ENCODE data around the gene CHCHD3.

CHCHD3 gene

DNA sequence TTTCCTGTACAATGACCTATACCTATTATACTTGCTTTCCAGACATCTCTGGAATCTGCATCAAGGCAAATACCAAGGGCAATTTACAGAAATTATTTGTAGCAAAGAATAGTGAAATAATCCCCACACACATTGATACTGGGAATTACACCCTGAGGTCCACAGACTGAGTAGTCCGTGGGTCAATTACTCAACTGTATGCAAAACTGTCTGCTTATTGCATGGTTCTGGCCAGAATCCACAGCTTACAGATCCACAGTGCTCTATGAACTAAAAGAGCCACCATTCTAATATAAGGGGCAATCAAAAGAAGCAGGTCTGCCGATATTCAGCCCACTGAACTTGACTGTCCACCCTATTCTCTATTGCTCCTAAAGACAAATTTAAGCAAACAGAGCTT is 5.7 kb downstream of the CHCHD3 start:
- H3K9me3 ChIP-seq (ENCODE audit: insufficient read depth, low read depth, low read length), result no peaks in the 10 kb centered on the region
- H3K36me3 ChIP-seq (ENCODE audit: insufficient read depth, low read depth, low read length), result peaks cover 11% of the 10 kb centered on the region
- no peaks in the 10 kb centered on the region for H3K27me3 ChIP-seq (ENCODE audit: insufficient read depth, low read length)
- no peak overlapping the region for H3K4me3 ChIP-seq (ENCODE audit: low read length)
- peaks cover 33% of the 10 kb centered on the region for H3K4me1 ChIP-seq (ENCODE audit: insufficient read depth, low read length)
- H3K9ac ChIP-seq (ENCODE audit: low read depth, low read length), result no peak overlapping the region
- H3K27ac ChIP-seq (ENCODE audit: low read length), result no peak overlapping the region

DNA sequence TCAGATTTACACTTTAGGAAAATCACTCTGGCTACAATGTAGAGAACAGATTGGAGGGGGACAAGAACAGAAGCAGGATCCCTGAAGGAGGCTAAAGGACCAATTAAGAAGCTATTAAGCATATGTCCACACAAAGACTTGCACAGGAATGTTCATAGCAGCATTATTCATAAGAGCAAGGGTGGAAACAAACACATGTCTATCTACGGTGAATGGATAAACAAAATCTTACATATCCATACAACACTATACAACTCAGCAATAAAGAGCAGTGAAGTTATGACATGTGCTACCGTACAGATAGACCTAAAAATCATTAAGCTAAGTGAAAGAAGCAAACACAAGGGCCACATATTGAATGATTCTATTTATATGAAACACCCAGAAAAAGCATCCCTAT is 10.4 kb downstream of the CHCHD3 start:
- peaks cover 35% of the 10 kb centered on the region for H3K36me3 ChIP-seq (ENCODE audit: insufficient read depth, low read depth, low read length)

DNA sequence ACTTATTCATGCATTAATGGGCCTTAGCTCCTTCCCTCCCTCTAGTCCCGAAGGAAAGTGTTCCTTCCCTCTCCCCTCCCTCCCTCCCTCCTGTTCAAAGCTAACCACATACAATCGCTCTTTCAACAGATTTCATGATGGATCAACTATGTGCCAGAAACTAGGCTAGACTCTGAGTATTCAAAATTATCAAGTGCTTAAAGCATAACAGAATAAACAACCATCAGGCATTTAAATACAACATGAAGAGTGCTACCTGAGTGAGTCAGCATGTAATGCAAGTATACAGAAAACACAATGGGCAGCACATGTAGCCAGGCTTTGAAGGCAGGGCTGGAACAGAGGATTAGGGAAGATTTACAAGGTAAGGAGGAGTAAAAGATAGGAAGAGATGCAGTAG is 11.3 kb downstream of the CHCHD3 start:
- Histone ChIP-seq H3K4me1 (ENCODE audit: insufficient read depth, low read length) (peaks cover 11% of the 10 kb centered on the region), H3K36me3 (ENCODE audit: insufficient read depth, low read depth, low read length) (peaks cover 37% of the 10 kb centered on the region), H3K27me3 (ENCODE audit: insufficient read depth, low read length) (no peaks in the 10 kb centered on the region), H3K9me3 (ENCODE audit: insufficient read depth, low read depth, low read length) (no peaks in the 10 kb centered on the region), H3K9ac (ENCODE audit: low read depth, low read length) (0 out of 2 replicates have a peak overlapping the region, but pooled peaks have one; percentile 33), H3K4me3 (ENCODE audit: low read length) (peak overlapping the region; percentile 12; the same call in 1 of the 2 replicates), H3K27ac (ENCODE audit: low read length) (no peak overlapping the region)

More for the DNA sequence above, 10.4 kb downstream of the CHCHD3 start:
- Histone ChIP-seq H3K27me3 (ENCODE audit: insufficient read depth, low read length) (no peaks in the 10 kb centered on the region), H3K9ac (ENCODE audit: low read depth, low read length) (no peak overlapping the region), H3K27ac (ENCODE audit: low read length) (no peak overlapping the region), H3K4me3 (ENCODE audit: low read length) (no peak overlapping the region), H3K9me3 (ENCODE audit: insufficient read depth, low read depth, low read length) (no peaks in the 10 kb centered on the region), H3K4me1 (ENCODE audit: insufficient read depth, low read length) (peaks cover 11% of the 10 kb centered on the region)

DNA sequence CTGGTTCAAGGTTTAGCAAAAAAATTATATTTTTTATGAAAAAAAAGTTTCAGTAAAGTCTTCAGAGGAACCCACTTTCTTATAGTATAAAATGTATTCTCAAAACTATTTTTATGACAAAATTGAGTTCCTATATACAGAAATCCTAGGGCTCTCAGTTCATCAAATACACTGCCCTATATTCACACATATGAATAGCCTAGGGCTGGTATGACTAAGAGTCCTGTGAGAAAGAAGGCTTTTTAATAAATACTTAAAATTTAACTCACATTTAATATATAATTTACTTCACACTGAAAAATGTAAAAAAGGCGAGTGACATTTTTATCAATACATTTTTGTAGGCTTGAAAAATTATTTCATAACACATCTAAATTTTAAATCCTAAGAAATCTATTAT is 16.6 kb downstream of the CHCHD3 start:
- no peak overlapping the region for H3K4me3 ChIP-seq (ENCODE audit: low read length)
- no peaks in the 10 kb centered on the region for H3K4me1 ChIP-seq (ENCODE audit: insufficient read depth, low read length)
- H3K27ac ChIP-seq (ENCODE audit: low read length), result no peak overlapping the region
- H3K36me3 ChIP-seq (ENCODE audit: insufficient read depth, low read depth, low read length), result peaks cover 33% of the 10 kb centered on the region
- H3K27me3 ChIP-seq (ENCODE audit: insufficient read depth, low read length), result no peaks in the 10 kb centered on the region
- no peaks in the 10 kb centered on the region for H3K9me3 ChIP-seq (ENCODE audit: insufficient read depth, low read depth, low read length)
- no peak overlapping the region for H3K9ac ChIP-seq (ENCODE audit: low read depth, low read length)

DNA sequence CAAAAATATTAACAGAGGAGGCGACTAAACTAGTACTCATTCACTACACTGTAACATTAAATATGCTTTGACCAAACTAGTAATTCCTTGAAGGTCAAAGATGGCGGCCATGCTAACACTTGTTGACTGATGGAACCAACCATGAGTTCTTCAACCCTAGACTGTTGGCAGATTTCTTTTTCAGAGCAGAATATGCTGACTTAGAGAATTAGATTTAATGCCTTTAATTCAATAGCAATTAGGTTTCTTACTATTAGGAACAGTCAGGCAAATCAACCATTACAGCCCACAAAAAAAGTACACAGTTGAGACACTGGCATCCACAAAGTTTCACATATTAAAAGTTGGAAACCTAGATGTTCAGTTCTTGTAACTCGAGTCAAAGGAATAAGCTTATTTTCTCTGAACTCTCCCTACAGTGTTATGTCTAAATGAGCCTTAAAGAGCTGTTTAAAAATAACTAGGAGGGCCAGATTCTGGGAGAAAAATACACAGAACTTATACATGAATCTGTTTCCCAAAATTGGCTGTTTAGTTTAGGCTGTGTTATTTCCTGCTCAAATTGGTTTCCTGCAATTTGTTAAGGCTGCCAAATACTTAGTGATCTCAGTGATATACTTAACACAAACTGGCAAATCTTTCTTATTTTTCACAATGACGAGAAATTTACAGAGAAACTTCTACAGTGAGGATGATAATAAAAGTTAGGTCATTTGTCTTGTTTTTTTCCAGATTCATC is 17.6 kb downstream of the CHCHD3 start:
- Histone ChIP-seq H3K27ac (ENCODE audit: low read length) (no peak overlapping the region), H3K9me3 (ENCODE audit: insufficient read depth, low read depth, low read length) (no peaks in the 10 kb centered on the region), H3K9ac (ENCODE audit: low read depth, low read length) (no peak overlapping the region), H3K27me3 (ENCODE audit: insufficient read depth, low read length) (no peaks in the 10 kb centered on the region), H3K4me1 (ENCODE audit: insufficient read depth, low read length) (no peaks in the 10 kb centered on the region), H3K36me3 (ENCODE audit: insufficient read depth, low read depth, low read length) (peaks cover 30% of the 10 kb centered on the region), H3K4me3 (ENCODE audit: low read length) (no peak overlapping the region)

DNA sequence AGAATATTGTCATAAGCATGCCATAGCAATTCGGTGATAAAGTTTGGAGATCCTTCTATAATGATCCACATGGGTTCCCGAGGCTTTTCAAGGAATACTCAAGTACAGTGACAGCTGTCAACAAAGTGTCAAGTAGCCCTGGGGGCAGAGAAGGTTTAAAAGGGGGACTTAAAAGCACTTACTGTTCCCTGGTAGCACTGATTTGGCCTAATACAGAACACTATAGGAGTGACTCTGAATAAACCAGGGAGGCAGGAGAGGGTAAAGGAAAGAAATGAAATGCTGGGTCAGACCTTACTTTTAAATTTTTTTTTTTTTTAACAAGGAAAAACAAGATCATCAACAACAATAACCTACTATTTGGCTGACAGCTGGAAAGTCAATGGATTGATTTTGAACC is 20.1 kb downstream of the CHCHD3 start:
- H3K4me1 ChIP-seq (ENCODE audit: insufficient read depth, low read length), result no peaks in the 10 kb centered on the region
- no peaks in the 10 kb centered on the region for H3K27me3 ChIP-seq (ENCODE audit: insufficient read depth, low read length)
- no peak overlapping the region for H3K27ac ChIP-seq (ENCODE audit: low read length)
- H3K9ac ChIP-seq (ENCODE audit: low read depth, low read length), result no peak overlapping the region
- H3K36me3 ChIP-seq (ENCODE audit: insufficient read depth, low read depth, low read length), result peaks cover 10% of the 10 kb centered on the region
- no peaks in the 10 kb centered on the region for H3K9me3 ChIP-seq (ENCODE audit: insufficient read depth, low read depth, low read length)
- no peak overlapping the region for H3K4me3 ChIP-seq (ENCODE audit: low read length)

DNA sequence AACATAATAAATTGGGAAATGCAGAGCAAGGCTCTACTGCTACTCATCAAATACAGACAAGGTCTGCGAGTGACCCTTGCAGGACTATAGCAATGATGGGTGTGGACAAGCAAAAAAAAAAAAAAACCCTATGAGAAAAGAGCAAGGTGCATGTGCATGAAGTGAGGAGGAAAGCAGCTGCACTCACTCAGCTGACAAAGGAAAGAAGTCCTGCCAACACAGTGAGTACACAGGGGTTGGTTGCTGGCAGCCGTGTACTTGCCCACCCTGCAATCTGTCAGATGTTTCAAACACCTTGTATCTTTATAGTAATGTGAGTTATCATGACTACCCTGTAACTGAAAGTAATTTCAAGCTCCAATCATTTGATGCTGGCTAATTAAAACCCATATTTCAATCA is 20.5 kb downstream of the CHCHD3 start:
- no peak overlapping the region for H3K9ac ChIP-seq (ENCODE audit: low read depth, low read length)
- H3K4me1 ChIP-seq (ENCODE audit: insufficient read depth, low read length), result no peaks in the 10 kb centered on the region
- H3K27ac ChIP-seq (ENCODE audit: low read length), result no peak overlapping the region
- H3K4me3 ChIP-seq (ENCODE audit: low read length), result no peak overlapping the region
- no peaks in the 10 kb centered on the region for H3K9me3 ChIP-seq (ENCODE audit: insufficient read depth, low read depth, low read length)
- peaks cover 6% of the 10 kb centered on the region; the same call in 1 of the 2 replicates for H3K36me3 ChIP-seq (ENCODE audit: insufficient read depth, low read depth, low read length)
- no peaks in the 10 kb centered on the region for H3K27me3 ChIP-seq (ENCODE audit: insufficient read depth, low read length)

DNA sequence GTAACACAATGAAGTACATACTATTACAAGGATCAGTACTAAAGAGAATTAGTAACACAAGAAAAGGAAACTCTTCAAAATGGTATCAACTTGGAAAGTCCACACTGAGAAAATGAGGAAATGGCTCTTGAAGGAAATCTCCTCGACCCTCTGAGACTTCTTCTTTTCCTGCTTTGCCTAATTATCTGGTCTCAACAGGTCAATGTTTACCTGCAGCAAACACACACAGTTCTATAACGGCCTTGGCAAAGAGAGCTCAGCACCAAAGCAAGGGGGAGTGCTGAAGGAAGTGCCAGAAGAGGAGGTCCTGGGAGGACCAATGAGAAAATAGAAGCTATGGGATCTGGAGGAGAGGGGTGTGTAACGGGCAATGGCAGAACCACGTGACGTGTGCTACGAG is 21.9 kb downstream of the CHCHD3 start:
- Histone ChIP-seq H3K4me1 (ENCODE audit: insufficient read depth, low read length) (no peaks in the 10 kb centered on the region), H3K36me3 (ENCODE audit: insufficient read depth, low read depth, low read length) (no peaks in the 10 kb centered on the region), H3K4me3 (ENCODE audit: low read length) (no peak overlapping the region), H3K9me3 (ENCODE audit: insufficient read depth, low read depth, low read length) (no peaks in the 10 kb centered on the region), H3K9ac (ENCODE audit: low read depth, low read length) (no peak overlapping the region), H3K27ac (ENCODE audit: low read length) (no peak overlapping the region), H3K27me3 (ENCODE audit: insufficient read depth, low read length) (no peaks in the 10 kb centered on the region)

DNA sequence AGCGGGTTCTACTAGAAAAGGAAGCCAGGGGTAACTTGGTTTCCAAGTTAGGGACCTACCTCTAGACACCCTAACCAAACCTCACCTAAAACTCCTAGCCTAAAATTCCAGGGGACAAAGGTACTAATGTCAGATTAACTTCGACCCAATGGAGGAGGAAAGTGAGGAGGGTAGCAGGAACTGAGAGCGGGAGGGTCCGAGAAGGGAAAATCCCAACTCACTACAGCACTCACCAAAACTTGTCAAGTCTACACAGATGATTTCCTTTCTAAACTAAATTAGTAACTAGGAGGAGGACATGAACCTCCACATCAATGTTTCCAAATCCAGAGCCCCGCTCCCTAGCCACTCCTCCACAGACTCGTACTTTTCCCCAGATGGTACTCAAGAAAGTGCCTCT is 22.6 kb downstream of the CHCHD3 start:
- Histone ChIP-seq H3K9me3 (ENCODE audit: insufficient read depth, low read depth, low read length) (no peaks in the 10 kb centered on the region), H3K9ac (ENCODE audit: low read depth, low read length) (no peak overlapping the region), H3K27me3 (ENCODE audit: insufficient read depth, low read length) (no peaks in the 10 kb centered on the region), H3K4me1 (ENCODE audit: insufficient read depth, low read length) (no peaks in the 10 kb centered on the region), H3K4me3 (ENCODE audit: low read length) (no peak overlapping the region), H3K36me3 (ENCODE audit: insufficient read depth, low read depth, low read length) (no peaks in the 10 kb centered on the region), H3K27ac (ENCODE audit: low read length) (no peak overlapping the region)

DNA sequence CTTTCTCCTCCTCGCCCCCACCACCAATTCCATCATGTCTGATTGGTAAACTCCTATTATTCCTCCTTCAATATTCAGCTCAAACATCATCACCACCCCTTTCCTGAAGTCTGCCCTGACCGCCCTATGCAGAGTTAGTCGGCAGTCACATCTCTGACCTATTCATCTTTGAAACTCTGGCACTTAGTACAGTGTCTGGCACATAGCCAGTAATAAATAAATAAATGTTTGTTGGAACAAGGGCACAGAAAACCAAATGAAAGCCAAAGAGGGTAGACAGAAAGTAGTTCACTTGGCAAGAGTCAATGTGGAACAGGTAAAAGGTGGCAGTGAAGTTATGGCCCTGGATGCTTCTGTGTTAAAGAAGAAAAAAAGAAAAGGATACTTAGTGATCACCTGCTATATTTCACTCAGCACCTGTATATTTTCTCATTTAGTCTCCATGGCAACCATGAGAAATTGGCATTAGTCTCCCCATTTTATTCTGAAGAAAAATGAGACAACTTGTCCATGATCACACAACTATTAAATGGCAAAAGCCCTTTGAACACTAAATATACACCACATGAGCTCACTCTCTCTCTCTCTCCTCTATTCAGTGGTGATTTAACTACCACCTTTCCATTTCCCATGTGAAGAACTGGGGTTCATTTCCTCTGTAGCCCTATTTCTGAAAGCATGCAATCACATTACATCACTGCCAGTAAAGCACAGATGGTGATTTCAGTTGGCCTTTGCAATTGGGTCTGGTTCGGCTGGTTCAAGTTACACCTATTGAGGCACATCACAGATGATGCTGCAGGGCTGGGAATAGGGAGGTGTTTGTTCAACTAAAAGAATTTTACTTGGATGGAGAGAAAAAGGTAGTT is 25.3 kb downstream of the CHCHD3 start:
- Histone ChIP-seq H3K27me3 (ENCODE audit: insufficient read depth, low read length) (no peaks in the 10 kb centered on the region), H3K4me1 (ENCODE audit: insufficient read depth, low read length) (0 out of 2 replicates have a peak, but pooled peaks cover 3% of the 10 kb centered on the region), H3K4me3 (ENCODE audit: low read length) (no peak overlapping the region), H3K36me3 (ENCODE audit: insufficient read depth, low read depth, low read length) (no peaks in the 10 kb centered on the region), H3K27ac (ENCODE audit: low read length) (no peak overlapping the region), H3K9me3 (ENCODE audit: insufficient read depth, low read depth, low read length) (no peaks in the 10 kb centered on the region), H3K9ac (ENCODE audit: low read depth, low read length) (no peak overlapping the region)

DNA sequence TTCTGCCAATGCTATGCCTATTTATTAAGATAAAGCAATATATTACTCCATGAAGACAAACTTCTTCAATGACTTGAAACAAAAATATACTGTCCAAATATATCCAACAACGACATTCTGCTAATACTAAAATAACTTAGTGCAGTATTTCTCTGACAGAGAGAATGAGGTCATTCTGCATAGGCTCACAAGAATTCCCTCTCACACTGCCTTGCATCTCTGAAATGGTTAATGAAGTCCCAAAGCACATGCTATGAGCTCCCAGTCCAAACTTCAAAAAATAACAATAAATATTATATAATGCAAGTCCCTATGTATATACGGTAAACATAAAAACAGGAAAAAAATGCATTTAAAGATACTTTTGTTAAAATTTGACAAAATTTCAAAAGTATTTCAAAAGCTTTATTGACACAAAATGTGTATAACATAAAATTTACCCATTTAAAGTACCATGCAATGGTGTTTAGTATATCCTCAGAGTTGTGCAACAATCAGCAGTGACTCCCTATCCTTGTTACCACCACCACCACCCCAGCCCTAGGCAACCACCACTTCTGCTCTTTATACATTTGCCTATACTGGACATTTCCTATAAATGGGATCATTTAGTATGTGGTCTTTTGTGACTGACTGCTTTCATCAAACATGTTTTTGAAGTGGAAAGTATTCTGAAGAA is 27.6 kb downstream of the CHCHD3 start:
- Histone ChIP-seq H3K9ac (ENCODE audit: low read depth, low read length) (no peak overlapping the region), H3K4me1 (ENCODE audit: insufficient read depth, low read length) (peaks cover 5% of the 10 kb centered on the region; the same call in 1 of the 2 replicates), H3K36me3 (ENCODE audit: insufficient read depth, low read depth, low read length) (no peaks in the 10 kb centered on the region), H3K9me3 (ENCODE audit: insufficient read depth, low read depth, low read length) (no peaks in the 10 kb centered on the region), H3K27me3 (ENCODE audit: insufficient read depth, low read length) (no peaks in the 10 kb centered on the region), H3K4me3 (ENCODE audit: low read length) (no peak overlapping the region), H3K27ac (ENCODE audit: low read length) (no peak overlapping the region)
